ENCODE data around the gene ARHGAP25.
A peak's percentile ranks its signal among the peaks of the same experiment; 100 is the strongest.

ARHGAP25 gene

DNA sequence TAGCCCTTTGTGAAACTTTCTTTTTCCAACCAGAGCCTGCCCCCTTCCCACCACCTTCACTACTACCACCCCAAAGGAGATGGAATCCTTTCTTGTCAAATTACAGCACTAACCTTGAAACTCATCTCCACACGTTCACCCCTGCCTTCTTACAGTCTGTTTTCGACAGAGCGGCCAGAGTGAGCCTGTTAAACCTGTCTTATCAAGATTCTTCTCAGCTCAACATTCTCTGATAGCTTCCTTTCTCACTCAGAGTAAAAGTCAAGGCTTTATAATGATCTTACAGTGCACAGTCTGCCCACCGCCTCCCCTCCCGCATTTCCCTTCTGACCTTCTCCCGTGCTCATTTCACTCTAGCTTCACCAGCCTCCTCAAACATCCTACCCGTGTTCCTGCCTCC, 56.0 kb downstream of the ARHGAP25 start:
- peak overlapping the region; percentile 88 for H3K27ac ChIP-seq (ENCODE audit: low read depth, low read length)
- H3K9me2 ChIP-seq (replicated peaks; ENCODE audit: insufficient read depth, low read length): no peaks in the 10 kb centered on the region
- no peaks in the 10 kb centered on the region for H4K20me1 ChIP-seq (ENCODE audit: low read depth, low read length)
- no peaks in the 10 kb centered on the region for H3K27me3 ChIP-seq (ENCODE audit: low read length)
- H3F3A ChIP-seq (ENCODE audit: insufficient read depth): peaks cover 26% of the 10 kb centered on the region; the same call in 1 of the 2 replicates
- no peak overlapping the region for H3K4me3 ChIP-seq (ENCODE audit: insufficient read depth, low read length, poor library complexity, severe bottlenecking)
- H3K9me3 ChIP-seq (ENCODE audit: insufficient read depth, low read length): no peaks in the 10 kb centered on the region
- H3K9ac ChIP-seq (ENCODE audit: low read length): peak overlapping the region; percentile 5; the same call in 1 of the 2 replicates
- TF ChIP-seq, protein P1, sequence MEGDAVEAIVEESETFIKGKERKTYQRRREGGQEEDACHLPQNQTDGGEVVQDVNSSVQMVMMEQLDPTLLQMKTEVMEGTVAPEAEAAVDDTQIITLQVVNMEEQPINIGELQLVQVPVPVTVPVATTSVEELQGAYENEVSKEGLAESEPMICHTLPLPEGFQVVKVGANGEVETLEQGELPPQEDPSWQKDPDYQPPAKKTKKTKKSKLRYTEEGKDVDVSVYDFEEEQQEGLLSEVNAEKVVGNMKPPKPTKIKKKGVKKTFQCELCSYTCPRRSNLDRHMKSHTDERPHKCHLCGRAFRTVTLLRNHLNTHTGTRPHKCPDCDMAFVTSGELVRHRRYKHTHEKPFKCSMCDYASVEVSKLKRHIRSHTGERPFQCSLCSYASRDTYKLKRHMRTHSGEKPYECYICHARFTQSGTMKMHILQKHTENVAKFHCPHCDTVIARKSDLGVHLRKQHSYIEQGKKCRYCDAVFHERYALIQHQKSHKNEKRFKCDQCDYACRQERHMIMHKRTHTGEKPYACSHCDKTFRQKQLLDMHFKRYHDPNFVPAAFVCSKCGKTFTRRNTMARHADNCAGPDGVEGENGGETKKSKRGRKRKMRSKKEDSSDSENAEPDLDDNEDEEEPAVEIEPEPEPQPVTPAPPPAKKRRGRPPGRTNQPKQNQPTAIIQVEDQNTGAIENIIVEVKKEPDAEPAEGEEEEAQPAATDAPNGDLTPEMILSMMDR (IDR thresholded peaks at IDR 0.05; ENCODE audit: insufficient read depth, low read length, poor library complexity, severe bottlenecking): no peak
- no peak for TF ChIP-seq EZH2phosphoT487 (conservative IDR thresholded peaks at IDR 0.05; ENCODE audit: low read length)
- H2AFZ ChIP-seq (ENCODE audit: low read depth, low read length, severe bottlenecking): no peak overlapping the region
- peaks cover 56% of the 10 kb centered on the region for H3K36me3 ChIP-seq (ENCODE audit: low read length)
- no peak overlapping the region for H3K4me2 ChIP-seq (ENCODE audit: low read depth, low read length, poor library complexity, severe bottlenecking)
- H3K79me2 ChIP-seq (ENCODE audit: insufficient read depth, low read length): peaks cover 41% of the 10 kb centered on the region

DNA sequence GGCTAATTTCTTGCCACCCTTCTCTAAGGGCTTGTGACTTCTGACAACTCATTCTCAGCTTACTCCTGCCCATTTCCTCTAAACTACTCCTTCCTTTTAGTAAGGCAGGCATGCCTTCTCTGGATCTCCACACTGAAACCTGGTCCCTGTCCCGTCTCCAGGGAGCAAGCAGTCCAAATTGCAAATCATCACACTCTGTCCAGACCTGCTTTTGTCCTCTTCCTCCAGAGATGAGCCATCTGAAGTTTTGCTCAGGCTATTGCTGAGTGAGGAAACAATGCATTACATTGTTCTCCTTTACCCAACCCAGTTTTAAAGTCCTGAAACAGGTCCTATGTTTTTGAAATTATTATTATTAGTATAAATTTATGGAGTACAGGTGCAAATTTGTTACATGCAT, 57.3 kb downstream of the ARHGAP25 start:
- TF ChIP-seq, protein P1 (IDR thresholded peaks at IDR 0.05; ENCODE audit: insufficient read depth, low read length, poor library complexity, severe bottlenecking): no peak
- TF ChIP-seq EZH2phosphoT487 (conservative IDR thresholded peaks at IDR 0.05; ENCODE audit: low read length): no peak
- peak overlapping the region; percentile 88 for H3K27ac ChIP-seq (ENCODE audit: low read depth, low read length)
- H4K20me1 ChIP-seq (ENCODE audit: low read depth, low read length): no peaks in the 10 kb centered on the region
- peaks cover 54% of the 10 kb centered on the region for H3K79me2 ChIP-seq (ENCODE audit: insufficient read depth, low read length)
- no peaks in the 10 kb centered on the region for H3K9me2 ChIP-seq (replicated peaks; ENCODE audit: insufficient read depth, low read length)
- no peaks in the 10 kb centered on the region for H3K9me3 ChIP-seq (ENCODE audit: insufficient read depth, low read length)
- H3K4me3 ChIP-seq (ENCODE audit: insufficient read depth, low read length, poor library complexity, severe bottlenecking): no peak overlapping the region
- no peak overlapping the region for H2AFZ ChIP-seq (ENCODE audit: low read depth, low read length, severe bottlenecking)
- H3K9ac ChIP-seq (ENCODE audit: low read length): 0 out of 2 replicates have a peak overlapping the region, but pooled peaks have one; percentile 6
- no peaks in the 10 kb centered on the region for H3K27me3 ChIP-seq (ENCODE audit: low read length)
- peak overlapping the region; percentile 10 for H3K4me2 ChIP-seq (ENCODE audit: low read depth, low read length, poor library complexity, severe bottlenecking)
- peaks cover 52% of the 10 kb centered on the region for H3K36me3 ChIP-seq (ENCODE audit: low read length)
- H3F3A ChIP-seq (ENCODE audit: insufficient read depth): peaks cover 25% of the 10 kb centered on the region; the same call in 1 of the 2 replicates

DNA sequence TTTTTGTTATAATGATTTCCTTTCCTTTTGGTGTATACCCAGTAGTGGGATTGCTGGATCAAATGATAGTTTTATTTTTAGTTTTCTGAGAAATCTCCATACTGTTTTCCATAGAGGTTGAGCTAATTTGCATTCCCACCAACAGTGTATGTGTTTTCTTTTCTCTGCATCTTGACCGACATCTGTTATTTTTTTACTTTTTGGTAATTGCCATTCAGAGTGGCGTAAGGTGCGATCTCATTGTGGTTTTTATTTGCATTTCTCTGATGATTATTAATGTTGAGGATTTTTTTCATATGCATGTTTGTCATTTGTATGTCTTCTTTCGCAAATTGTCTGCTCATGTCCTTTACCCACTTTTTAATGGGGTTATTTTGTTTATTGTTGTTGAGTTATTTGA, 58.1 kb downstream of the ARHGAP25 start:
- Histone ChIP-seq H3K4me3 (ENCODE audit: insufficient read depth, low read length, poor library complexity, severe bottlenecking) (no peak overlapping the region), H4K20me1 (ENCODE audit: low read depth, low read length) (no peaks in the 10 kb centered on the region), H3K27me3 (ENCODE audit: low read length) (no peaks in the 10 kb centered on the region), H3K9ac (ENCODE audit: low read length) (no peak overlapping the region), H3K79me2 (ENCODE audit: insufficient read depth, low read length) (peaks cover 60% of the 10 kb centered on the region), H3K9me3 (ENCODE audit: insufficient read depth, low read length) (no peaks in the 10 kb centered on the region), H3K27ac (ENCODE audit: low read depth, low read length) (peak overlapping the region; percentile 88; the same call in 1 of the 2 replicates), H3K36me3 (ENCODE audit: low read length) (peaks cover 43% of the 10 kb centered on the region), H3F3A (ENCODE audit: insufficient read depth) (peaks cover 21% of the 10 kb centered on the region; the same call in 1 of the 2 replicates), H2AFZ (ENCODE audit: low read depth, low read length, severe bottlenecking) (no peak overlapping the region), H3K9me2 (replicated peaks; ENCODE audit: insufficient read depth, low read length) (no peaks in the 10 kb centered on the region), H3K4me2 (ENCODE audit: low read depth, low read length, poor library complexity, severe bottlenecking) (no peak overlapping the region)
- TF ChIP-seq EZH2phosphoT487 (conservative IDR thresholded peaks at IDR 0.05; ENCODE audit: low read length): no peak
- TF ChIP-seq, protein P1 (IDR thresholded peaks at IDR 0.05; ENCODE audit: insufficient read depth, low read length, poor library complexity, severe bottlenecking): no peak

Data from SU-DHL-6 (cell line).